SU-DHL-6 (cell line): ENCODE results near the gene NOL7.

ENCODE experiments used
- H2AFZ ChIP-seq: fragments of 200-600 bp; sonication (generic); 2 replicates; pipeline ENCODE4 v1.6.1; 2014; ENCODE audit warnings: low read depth, mild to moderate bottlenecking, moderate library complexity, mixed read lengths, antibody characterized with exemption, low read length; ENCODE audit not compliant: severe bottlenecking
- H3F3A ChIP-seq: fragments of 200-600 bp; shearing (Covaris generic); 2 replicates; pipeline ENCODE4 v1.6.0; 2016; ENCODE audit warnings: antibody characterized with exemption, mild to moderate bottlenecking; ENCODE audit not compliant: insufficient read depth
- H3K27ac ChIP-seq: fragments of 200-600 bp; sonication (generic); 2 replicates; pipeline ENCODE4 v1.5.1; 2016; ENCODE audit warnings: low read depth, mild to moderate bottlenecking, low read length, moderate library complexity, mixed read lengths
- H3K27me3 ChIP-seq: fragments of 200-600 bp; sonication (generic), shearing (Covaris generic); 2 replicates; pipeline ENCODE4 v1.6.0; 2014; ENCODE audit warnings: mild to moderate bottlenecking, low read length
- H3K36me3 ChIP-seq: fragments of 200-600 bp; sonication (generic); 2 replicates; pipeline ENCODE4 v1.6.1; 2014; ENCODE audit warnings: mild to moderate bottlenecking, low read length, mixed read lengths
- H3K4me2 ChIP-seq: fragments of 300-600, 200-600 bp; shearing (Covaris generic), sonication (generic); 2 replicates; pipeline ENCODE4 v1.6.0; 2014; ENCODE audit warnings: low read length, low read depth, mild to moderate bottlenecking; ENCODE audit not compliant: poor library complexity, severe bottlenecking
- H3K4me3 ChIP-seq: fragments of 200-600 bp; sonication (generic); 2 replicates; pipeline ENCODE4 v1.5.1; 2014; ENCODE audit warnings: antibody characterized with exemption, low read length, mild to moderate bottlenecking, mixed read lengths; ENCODE audit not compliant: insufficient read depth, poor library complexity, severe bottlenecking
- H3K79me2 ChIP-seq: fragments of 200-600 bp; sonication (generic); 2 replicates; pipeline ENCODE4 v1.6.1; 2014; ENCODE audit warnings: mild to moderate bottlenecking, low read length, moderate library complexity; ENCODE audit not compliant: insufficient read depth
- H3K9ac ChIP-seq: fragments of 200-600 bp; sonication (generic); 2 replicates; pipeline ENCODE4 v1.7.0; 2014; ENCODE audit warnings: mild to moderate bottlenecking, low read length
- H3K9me2 ChIP-seq: fragments of 200-600 bp; sonication (generic); replicated peaks from 2 replicates; pipeline ENCODE4 v1.6.1; 2014; ENCODE audit warnings: low read length; ENCODE audit not compliant: insufficient read depth
- H3K9me3 ChIP-seq: fragments of 200-600 bp; sonication (generic); 2 replicates; pipeline ENCODE4 v1.6.1; 2014; ENCODE audit warnings: low read length, mixed read lengths; ENCODE audit not compliant: insufficient read depth
- H4K20me1 ChIP-seq: fragments of 200-600 bp; sonication (generic); 2 replicates; pipeline ENCODE4 v1.6.1; 2014; ENCODE audit warnings: low read depth, mild to moderate bottlenecking, antibody characterized with exemption, low read length, moderate library complexity, mixed read lengths
- CTCF ChIP-seq: fragments of 200-600 bp; sonication (generic); IDR thresholded peaks from one replicate; pipeline ENCODE4 v1.5.1; 2017; ENCODE audit warnings: antibody characterized with exemption, mild to moderate bottlenecking, low read length, moderate library complexity; ENCODE audit not compliant: insufficient read depth, poor library complexity, severe bottlenecking
- EZH2phosphoT487 ChIP-seq: fragments of 200-600 bp; sonication (generic), shearing (Covaris generic); conservative IDR thresholded peaks from 2 replicates; pipeline ENCODE4 v1.6.1; 2018; ENCODE audit warnings: mild to moderate bottlenecking, antibody characterized with exemption, low read length, moderate library complexity, mixed read lengths

Gene NOL7

GRCh38 chr6:13573669-13574110, 41.4 kb upstream of the NOL7 start:
- Histone ChIP-seq H3F3A (peaks cover 27% of the 10 kb centered on the region), H3K27ac (peak overlapping the region; percentile 84), H3K9ac (peak overlapping the region; percentile 77), H3K4me2 (peak overlapping the region; percentile 82), H3K27me3 (no peaks in the 10 kb centered on the region), H3K9me2 (no peaks in the 10 kb centered on the region), H3K4me3 (peak overlapping the region; percentile 64), H2AFZ (peak overlapping the region; percentile 65), H3K79me2 (peaks cover 8% of the 10 kb centered on the region), H3K9me3 (no peaks in the 10 kb centered on the region), H4K20me1 (no peaks in the 10 kb centered on the region; the same call in 1 of the 2 replicates), H3K36me3 (no peaks in the 10 kb centered on the region)
- no peak for TF ChIP-seq CTCF
- no peak for TF ChIP-seq EZH2phosphoT487

- Histone ChIP-seq H3K9me2 (no peaks in the 10 kb centered on the region), H3F3A (peaks cover 27% of the 10 kb centered on the region), H3K27me3 (no peaks in the 10 kb centered on the region), H3K9ac (peak overlapping the region; percentile 77), H3K4me3 (peak overlapping the region; percentile 64), H2AFZ (peak overlapping the region; percentile 65), H3K9me3 (no peaks in the 10 kb centered on the region), H3K36me3 (no peaks in the 10 kb centered on the region), H3K4me2 (peak overlapping the region; percentile 82), H3K27ac (peak overlapping the region; percentile 84), H4K20me1 (no peaks in the 10 kb centered on the region; the same call in 1 of the 2 replicates), H3K79me2 (peaks cover 8% of the 10 kb centered on the region)
- TF ChIP-seq CTCF (peak; percentile 59), EZH2phosphoT487 (no peak)
Measured at GRCh38 chr6:13574149-13574570, 41.0 kb upstream of the NOL7 start.

- peaks cover 8% of the 10 kb centered on the region for H3K79me2 ChIP-seq
- H2AFZ ChIP-seq = peak within 1 kb of the TSS; percentile 76
- H3K27ac ChIP-seq = peak within 1 kb of the TSS; percentile 84
- no peaks in the 10 kb centered on the region for H3K27me3 ChIP-seq
- TF ChIP-seq CTCF = peak; percentile 100
- TF ChIP-seq EZH2phosphoT487 = no peak
- no peaks in the 10 kb centered on the region for H3K36me3 ChIP-seq
- H3K9me3 ChIP-seq = no peaks in the 10 kb centered on the region
- H3K4me2 ChIP-seq = peak within 1 kb of the TSS; percentile 82
- no peaks in the 10 kb centered on the region; the same call in 1 of the 2 replicates for H4K20me1 ChIP-seq
- peak within 1 kb of the TSS; percentile 77 for H3K9ac ChIP-seq
- H3F3A ChIP-seq = peaks cover 27% of the 10 kb centered on the region
- H3K4me3 ChIP-seq = peak within 1 kb of the TSS; percentile 64
- no peaks in the 10 kb centered on the region for H3K9me2 ChIP-seq
Measured at GRCh38 chr6:13574571-13575376, 40.4 kb upstream of the NOL7 start, which contains the start of gene SIRT5. Gene SIRT5 (plus strand): TSS chr6:13574601. CDS start chr6:13584111, 9,510 bp downstream.
